Stimulated activated CD4-positive, alpha-beta T cell treated with anti-CD3 and anti-CD28 coated beads, TNF-alpha, amount 100 ng/mL, for 48 hours (primary cell): Measurements from ENCODE around the gene SCML1.

Experiments used
- DNase-seq, 3 donors: peaks; one replicate each; pipeline ENCODE4 v3.0.0-alpha.2; 2020; ENCODE audit warnings: low read depth in 3 of 3

Gene SCML1

DNA sequence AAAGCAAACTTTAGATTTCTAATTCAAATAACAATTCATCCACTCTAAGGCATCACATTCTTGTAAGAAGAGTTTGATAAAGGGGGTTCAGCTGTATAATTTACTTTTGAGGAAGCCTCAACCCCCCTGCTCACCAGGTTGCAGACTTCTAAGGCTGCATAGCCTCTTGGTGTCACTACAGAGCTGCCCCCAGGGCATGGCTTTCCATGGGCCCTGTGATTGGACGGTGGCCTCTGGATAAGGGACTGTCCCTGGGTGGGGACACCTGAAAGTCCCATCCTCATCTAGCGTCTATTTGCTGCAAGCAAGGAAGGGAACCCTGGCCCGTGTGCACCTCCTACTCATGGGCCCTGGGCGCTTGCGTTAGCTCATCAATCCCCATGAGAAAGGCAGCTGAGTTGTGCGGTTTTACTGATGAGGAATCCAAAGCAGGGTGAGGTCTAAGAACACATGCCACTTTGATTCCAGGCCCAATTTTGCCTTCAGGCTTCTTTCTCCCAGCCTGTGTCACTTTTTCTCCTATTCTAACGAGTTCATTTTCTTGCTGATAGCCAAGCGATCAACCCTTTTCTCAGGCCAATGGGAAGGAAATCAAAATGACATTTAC, 51.8 kb downstream of the SCML1 start:
- DNase-seq = no peak

DNA sequence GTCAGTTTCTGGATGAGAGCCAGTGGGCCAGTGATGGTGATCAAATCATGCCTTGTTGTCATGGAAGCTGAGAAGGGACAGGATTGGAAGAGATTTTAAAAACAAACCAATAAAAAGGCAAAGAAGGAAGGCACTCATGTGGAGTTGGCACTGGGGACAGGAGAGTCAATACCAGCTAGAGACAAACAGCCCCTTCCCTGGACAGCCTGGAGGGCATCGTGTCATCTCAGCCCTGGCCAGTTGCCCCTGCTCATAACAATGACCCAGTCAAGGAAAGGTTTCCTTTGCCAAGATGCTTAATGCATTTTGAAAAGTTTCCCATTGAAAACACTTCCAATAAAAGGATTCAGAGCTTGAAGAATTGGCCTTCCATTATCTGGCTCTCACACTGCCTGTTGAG, 55.5 kb downstream of the SCML1 start:
- DNase-seq = no peak

DNA sequence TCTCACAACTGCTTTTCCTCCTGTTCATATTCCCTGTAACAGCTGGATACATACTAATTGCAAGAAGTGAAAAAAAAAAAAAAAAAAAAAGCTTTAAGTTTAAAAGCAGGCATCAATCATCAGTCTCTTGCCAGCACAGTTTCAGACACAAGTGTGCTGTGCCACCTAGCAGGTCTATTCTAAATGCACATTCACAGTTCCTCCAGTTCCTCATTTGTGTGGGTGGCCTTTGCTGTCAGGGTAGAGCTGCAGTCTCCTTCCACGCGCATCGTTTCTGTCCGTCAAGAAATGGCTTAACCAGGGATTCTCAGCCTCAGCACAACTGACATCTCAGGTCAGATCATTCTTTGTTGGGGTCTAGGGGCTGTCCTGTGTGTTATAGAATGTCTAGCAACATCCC, 61.6 kb downstream of the SCML1 start:
- no peak for DNase-seq

DNA sequence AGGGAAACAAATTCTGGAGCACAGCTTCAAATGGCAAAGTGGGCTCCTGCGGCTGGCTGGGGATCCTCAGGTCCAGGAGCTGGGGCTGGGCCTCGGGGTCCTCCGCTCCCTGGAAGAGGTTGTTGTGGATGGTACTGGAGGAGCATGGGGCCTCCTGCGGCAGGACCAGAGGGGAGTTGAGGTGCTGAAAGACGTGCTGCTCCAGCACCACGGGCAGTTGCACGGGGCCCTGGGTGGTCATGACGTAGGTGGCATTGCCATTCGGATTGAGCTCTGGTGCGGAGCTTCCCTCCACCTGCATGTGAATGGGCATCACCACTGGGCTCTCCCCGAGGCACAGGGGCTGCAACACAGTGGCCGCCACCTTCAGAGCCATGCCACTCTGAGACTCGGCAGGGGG, 64.1 kb downstream of the SCML1 start:
- no peak for DNase-seq

DNA sequence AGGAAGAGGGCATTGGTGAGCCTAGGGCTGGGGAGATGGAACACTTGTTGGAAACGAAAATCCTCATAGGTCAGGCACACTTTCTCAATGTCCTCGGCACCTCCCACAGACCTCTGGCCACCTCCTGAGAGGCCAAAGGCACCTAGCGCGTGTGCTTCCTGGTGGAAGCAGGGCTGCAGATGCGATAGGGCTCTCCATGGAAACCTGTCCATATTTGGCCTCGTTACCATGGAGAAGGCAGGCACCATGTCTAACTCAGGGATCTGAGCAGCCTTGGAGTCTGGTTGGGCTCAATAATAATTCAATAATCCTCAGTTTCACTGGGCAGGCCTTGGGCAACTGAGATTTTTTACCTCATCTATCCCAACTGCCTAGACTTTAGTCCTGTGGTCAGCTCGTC, 65.5 kb downstream of the SCML1 start:
- DNase-seq = no peak

DNA sequence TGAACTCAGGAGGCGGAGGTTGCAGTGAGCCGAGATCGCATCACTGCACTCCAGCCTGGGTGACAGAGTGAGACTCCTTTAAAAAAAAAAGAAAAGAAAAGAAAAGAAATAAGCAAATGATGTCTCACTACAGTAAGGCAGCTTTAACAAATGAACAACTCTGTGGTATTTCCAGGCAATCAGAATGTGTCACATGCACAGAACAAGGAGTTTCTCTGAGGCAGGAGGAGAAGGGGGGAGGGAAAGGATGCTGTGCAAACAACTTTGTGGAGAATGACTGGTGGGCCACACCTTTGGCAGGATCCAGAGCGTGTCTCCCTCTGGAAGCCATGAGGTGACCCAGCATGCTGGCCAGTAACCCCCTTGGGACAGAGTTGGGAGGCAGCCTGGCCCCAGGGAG, 66.2 kb downstream of the SCML1 start:
- no peak for DNase-seq
